ENCODE results near the gene CLIP3. TPM values are rescaled to one million over a fixed set of nuclear protein-coding genes. Genes with fewer than 3 reads are reported as not detected.

Gene CLIP3
- total and polyA plus RNA-seq, 9 of the 15 experiments (the other 6 are each of a cell fraction or from before 2014, with no cell fraction given) = 0.01 to 0.50 (median 0.15) TPM; not detected in 1

GRCh38 chr19:36054733-36055686, 22.3 kb upstream of the CLIP3 start, which contains the start of gene WDR62 (continued):
- no peak for TF ChIP-seq PATZ1 (CRISPR knock-in tag; IDR thresholded peaks at IDR 0.05; ENCODE audit: borderline replicate concordance)
- TF ChIP-seq SRF (CRISPR knock-in tag; IDR thresholded peaks at IDR 0.05) = no peak
- no peak; the same call in 1 of the 2 replicates for TF ChIP-seq STAT6 (CRISPR knock-in tag; IDR thresholded peaks at IDR 0.05)
- TF ChIP-seq TAF1 (IDR thresholded peaks at IDR 0.05; ENCODE audit: control insufficient read depth, extremely low read depth, insufficient read depth, low read length, severe bottlenecking) = peak; percentile 56
- no peak for TF ChIP-seq ZNF79 (CRISPR knock-in tag; IDR thresholded peaks at IDR 0.05; ENCODE audit: low read depth)
- TF ChIP-seq BMI1 (IDR thresholded peaks at IDR 0.05; ENCODE audit: low read length) = no peak
- no peak for TF ChIP-seq TEAD4 (IDR thresholded peaks at IDR 0.05; ENCODE audit: low read length)
- no peak for TF ChIP-seq TEAD4 (CRISPR knock-in tag; IDR thresholded peaks at IDR 0.05; ENCODE audit: borderline replicate concordance)
- TF ChIP-seq CBX8 (IDR thresholded peaks at IDR 0.05; ENCODE audit: borderline replicate concordance, extremely low read depth, low read depth, low read length, poor library complexity, severe bottlenecking) = no peak
- TF ChIP-seq DACH1 (IDR thresholded peaks at IDR 0.05; ENCODE audit: partially characterized antibody) = no peak
- TF ChIP-seq SMARCC2 (IDR thresholded peaks at IDR 0.05; ENCODE audit: low read depth) = no peak
- peak; percentile 39 for TF ChIP-seq HMGN3 (IDR thresholded peaks at IDR 0.05; ENCODE audit: borderline replicate concordance, extremely low read depth, insufficient read length, low read depth, low read length)
- no peak for TF ChIP-seq ZNF41 (CRISPR knock-in tag; conservative IDR thresholded peaks at IDR 0.05)
- no peak for TF ChIP-seq ZFP91 (CRISPR knock-in tag; IDR thresholded peaks at IDR 0.05)
- no peak for TF ChIP-seq ZBTB26 (CRISPR knock-in tag; IDR thresholded peaks at IDR 0.05)

All from K562 (cell line).